GM12878 (cell line): ENCODE results near the gene RPS5. TPM values are rescaled to one million over a fixed set of nuclear protein-coding genes. Genes with fewer than 3 reads are reported as not detected.

Experiments
- ATAC-seq: fragments of 200-7000 bp; cut with Tn5 transposase; 3 replicates; pipeline ENCODE4 v1.9.1; 2020; ENCODE audit warnings: mild to moderate bottlenecking, moderate library complexity
- BruUV-seq: library from RNA; stranded (reverse); fragments of 400-500 nt; replicated peaks from 2 replicates; lab custom pipeline; 2021; lab: Mats Ljungman, UMichigan
- CTCF ChIA-PET: fragments of 300-600 bp; sonication (Branson Sonifier 250); formaldehyde crosslinking; extraction: SDS; loops from one replicate; lab custom pipeline; 2021; ENCODE audit warnings: inconsistent platforms; lab: Yijun Ruan, JAX
- POLR2A ChIA-PET: fragments of 350-600 bp; formaldehyde crosslinking; extraction: SDS; loops from one replicate; lab custom pipeline; 2021; ENCODE audit warnings: inconsistent platforms; lab: Charles Lee
- RAD21 ChIA-PET: fragments of 300-600 bp; sonication (Branson Sonifier 250); formaldehyde crosslinking; loops from one replicate; lab custom pipeline; 2023; ENCODE audit warnings: antibody characterized with exemption; ENCODE audit not compliant: unreplicated experiment; lab: Charles Lee
- SMC1A ChIA-PET: fragments of 300-600 bp; sonication (Branson Sonifier 250); formaldehyde crosslinking; loops from one replicate; lab custom pipeline; 2023; ENCODE audit not compliant: unreplicated experiment, uncharacterized antibody; lab: Charles Lee
- DNase-seq: peaks from one replicate; pipeline ENCODE4 v3.0.0-alpha.2; 2011; ENCODE audit warnings: low read depth, low spot score
- FAIRE-seq: peaks from 3 replicates; lab custom pipeline; 2011; peaks lifted over from hg19 to GRCh38; lab: Jason Lieb, UNC
- H2AFZ ChIP-seq: 2 replicates; pipeline ENCODE4 v1.6.0; 2011; ENCODE audit warnings: low read depth, low read length, control low read depth; ENCODE audit not compliant: control insufficient read depth
- H3K27ac ChIP-seq: 2 replicates; pipeline ENCODE4 v1.5.1; 2011; ENCODE audit warnings: control low read depth; ENCODE audit not compliant: control insufficient read depth, insufficient read depth
- H3K27me3 ChIP-seq, 2 experiments: replicated peaks in 1 of 2; 2 replicates each; pipeline versions ENCODE4 v1.6.0 to v1.6.1; 2011; ENCODE audit warnings: low read length in 1 of 2; ENCODE audit not compliant: control insufficient read depth in 2 of 2, insufficient read depth in 2 of 2
- H3K36me3 ChIP-seq, 2 experiments: 2 replicates each; pipeline ENCODE4 v1.5.1; 2011; ENCODE audit warnings: low read length in 1 of 2; ENCODE audit not compliant: control insufficient read depth in 2 of 2, insufficient read depth in 2 of 2
- H3K4me1 ChIP-seq: 2 replicates; pipeline ENCODE4 v1.6.1; 2011; ENCODE audit warnings: mild to moderate bottlenecking, low read length, moderate library complexity, mixed read lengths; ENCODE audit not compliant: control insufficient read depth, insufficient read depth
- H3K4me2 ChIP-seq: 2 replicates; pipeline ENCODE4 v1.6.0; 2011; ENCODE audit warnings: control low read depth; ENCODE audit not compliant: control insufficient read depth, insufficient read depth
- H3K4me3 ChIP-seq: fragments of 200-600 bp; sonication (generic); 2 replicates; pipeline ENCODE4 v1.5.1; 2016
- H3K79me2 ChIP-seq: 2 replicates; pipeline ENCODE4 v1.6.0; 2011; ENCODE audit warnings: low read length; ENCODE audit not compliant: control insufficient read depth, insufficient read depth
- H3K9ac ChIP-seq: 2 replicates; pipeline ENCODE4 v1.8.0; 2011; ENCODE audit warnings: low read length, control low read depth, mixed read lengths; ENCODE audit not compliant: control insufficient read depth, insufficient read depth
- H3K9me3 ChIP-seq: replicated peaks from 3 replicates; pipeline ENCODE4 v1.5.1; 2011; ENCODE audit warnings: mild to moderate bottlenecking, low read length; ENCODE audit not compliant: control insufficient read depth, insufficient read depth
- H4K20me1 ChIP-seq: 2 replicates; pipeline ENCODE4 v1.6.0; 2011; ENCODE audit not compliant: control insufficient read depth, insufficient read depth
- BCL3 ChIP-seq: IDR thresholded peaks from 2 replicates; pipeline ENCODE4 v1.6.1; 2011; ENCODE audit warnings: borderline replicate concordance, low read depth, mild to moderate bottlenecking, moderate library complexity, low read length; ENCODE audit not compliant: insufficient read depth, poor library complexity, severe bottlenecking
- FOXM1 ChIP-seq: IDR thresholded peaks from 2 replicates; pipeline ENCODE4 v1.6.1; 2012; ENCODE audit warnings: low read depth, mild to moderate bottlenecking, inconsistent platforms, low read length, moderate library complexity
- KAT2A ChIP-seq: conservative IDR thresholded peaks from 2 replicates; pipeline ENCODE4 v1.6.1; 2011; ENCODE audit warnings: low read depth, low read length; ENCODE audit not compliant: control insufficient read depth
- MEF2A ChIP-seq: IDR thresholded peaks from 2 replicates; pipeline ENCODE4 v1.6.1; 2011; ENCODE audit warnings: low read depth, mild to moderate bottlenecking, low read length, moderate library complexity; ENCODE audit not compliant: insufficient read depth
- MYC ChIP-seq: IDR thresholded peaks from 2 replicates; pipeline ENCODE4 v1.6.1; 2011; ENCODE audit warnings: mild to moderate bottlenecking, low read length, moderate library complexity, inconsistent platforms; ENCODE audit not compliant: insufficient read depth, insufficient replicate concordance, insufficient read length, severe bottlenecking
- NFYA ChIP-seq: IDR thresholded peaks from 2 replicates; pipeline ENCODE4 v1.6.1; 2011; ENCODE audit warnings: low read depth, mild to moderate bottlenecking, low read length, improper control_type of control experiment, borderline replicate concordance
- NFYB ChIP-seq: IDR thresholded peaks from 2 replicates; pipeline ENCODE4 v1.6.1; 2011; ENCODE audit warnings: low read depth, mild to moderate bottlenecking, low read length, improper control_type of control experiment, moderate library complexity; ENCODE audit not compliant: insufficient read depth
- NR2C2 ChIP-seq: IDR thresholded peaks from 2 replicates; pipeline ENCODE4 v1.6.1; 2011; ENCODE audit warnings: borderline replicate concordance, low read depth; ENCODE audit not compliant: control insufficient read depth, insufficient read length
- NRF1 ChIP-seq: conservative IDR thresholded peaks from 2 replicates; pipeline ENCODE4 v1.6.1; 2011; ENCODE audit warnings: mild to moderate bottlenecking, low read depth, low read length, improper control_type of control experiment
- RB1 ChIP-seq: fragments of 450-650 bp; formaldehyde crosslinking; IDR thresholded peaks from 2 replicates; pipeline ENCODE4 v1.6.1; 2017; ENCODE audit warnings: mild to moderate bottlenecking, borderline replicate concordance
- RCOR1 ChIP-seq: conservative IDR thresholded peaks from 2 replicates; pipeline ENCODE4 v1.6.1; 2012; ENCODE audit warnings: low read depth, low read length, improper control_type of control experiment
- SREBF1 ChIP-seq: IDR thresholded peaks from 2 replicates; pipeline ENCODE4 v1.6.1; 2012; ENCODE audit warnings: mild to moderate bottlenecking, low read length
- ZNF592 ChIP-seq: fragments of 450-650 bp; IDR thresholded peaks from 2 replicates; pipeline ENCODE4 v1.6.1; 2017; ENCODE audit warnings: mild to moderate bottlenecking, moderate library complexity
- WGBS: methylation state at CpG from one replicate; pipeline ENCODE4 v1.1.6; 2016; ENCODE audit warnings: low lambda C conversion rate; ENCODE audit not compliant: insufficient replicate concordance, insufficient coverage; ENCODE audit errors: missing lambda C conversion rate; 5-methylcytosine and 5-hydroxymethylcytosine counted together
- in situ Hi-C: fragments of 300-500 bp; cut with MboI; formaldehyde crosslinking; loops from 9 replicates; pipeline ENCODE4 v1.14.3; 2018; ENCODE audit warnings: mixed read lengths
- intact Hi-C: fragments of 100-400 bp; cut with micrococcal nuclease; formaldehyde crosslinking; loops from one replicate; pipeline ENCODE4 v1.14.2; 2022; ENCODE audit not compliant: unreplicated experiment
- polyA plus RNA-seq, 11 experiments: library from polyadenylated mRNA; depleted of rRNA in 4 of 11; unstranded in 6 of 11; stranded (reverse) in 5 of 11; fragments of >200 nt; fragmentation: Nextera tagmentation in 4 of 11; fragmentation: Illumina TruSeq in 1 of 11; extraction: Ambion mirVana in 4 of 11; extraction: Trizol in 1 of 11; gene quantifications; 1 replicate in 1 of 11; 2 replicates in 10 of 11; pipeline versions ENCODE4 v1.2.1 to v1.2.3, GENCODE V29; 2011 to 2016; ENCODE audit warnings: inconsistent platforms in 2 of 11, missing spikeins in 2 of 11, low read depth in 1 of 11
- total RNA-seq, 4 experiments: library from RNA; depleted of rRNA in 3 of 4; stranded (reverse); fragments of >200 nt in 3 of 4; fragmentation: Illumina TruSeq in 1 of 4; extraction: Trizol in 1 of 4; gene quantifications; 2 replicates each; pipeline versions ENCODE4 v1.2.1 to v1.2.3, GENCODE V29; 2013 to 2021

The RPS5 gene
- total and polyA plus RNA-seq, 10 of the 15 experiments (the other 5 are each of a cell fraction or from before 2014, with no cell fraction given) = 1,284 to 3,652 (median 1,922) TPM

DNA sequence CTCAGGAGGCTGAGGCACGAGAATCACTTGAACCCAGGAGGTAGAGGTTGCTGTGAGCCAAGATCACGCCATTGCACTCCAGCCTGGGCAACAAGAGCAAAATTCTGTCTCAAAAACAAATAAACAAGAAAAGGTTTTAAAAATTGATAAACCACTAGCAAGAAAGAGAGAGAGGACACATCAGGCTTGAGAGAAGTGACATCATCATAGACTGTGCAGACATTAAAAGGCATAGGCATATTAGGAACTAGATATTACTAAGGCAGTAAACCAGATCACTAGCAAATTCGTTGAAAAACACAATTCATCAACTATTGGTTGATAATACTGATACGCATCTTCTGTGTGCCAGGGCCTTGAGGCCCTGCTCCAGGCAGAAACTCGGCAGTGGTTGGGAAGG lies 41.5 kb upstream of the RPS5 start:
- no peak for ATAC-seq
- Histone ChIP-seq H3K9ac (no peak overlapping the region), H3K9me3 (no peaks in the 10 kb centered on the region), H3K27ac (no peak overlapping the region), H3K4me3 (no peak overlapping the region), H3K79me2 (no peaks in the 10 kb centered on the region; the same call in 1 of the 2 replicates), H2AFZ (no peak overlapping the region), H3K4me1 (0 out of 2 replicates have a peak, but pooled peaks cover 3% of the 10 kb centered on the region), H4K20me1 (no peaks in the 10 kb centered on the region; the same call in 1 of the 2 replicates), H3K27me3 (no peaks in the 10 kb centered on the region), H3K36me3 (no peaks in the 10 kb centered on the region; a peak in 1 of 4 replicates), H3K4me2 (no peak overlapping the region)
- ChIA-PET POLR2A (interaction anchor here (0.5 to 3.6 kb wide), 3 partner anchors 18 to 429 kb away, joined by 3 to 37 read pairs (median 9); partner anchors contain the start of genes ZNF417 and ZNF497), CTCF (no interaction called here), RAD21 (no interaction called here), SMC1A (no interaction called here)
- BruUV-seq = no TSS peak
- intact Hi-C loops = no loop called here
- no peak for TF ChIP-seq NRF1
- TF ChIP-seq KAT2A = no peak
- no peak for TF ChIP-seq MYC
- no peak for TF ChIP-seq SREBF1
- no peak for TF ChIP-seq NFYA
- no peak for TF ChIP-seq RCOR1
- TF ChIP-seq ZNF592 = no peak
- no peak for TF ChIP-seq FOXM1
- no peak for TF ChIP-seq RB1
- TF ChIP-seq BCL3 = no peak
- no peak for TF ChIP-seq MEF2A
- no peak for TF ChIP-seq NFYB
- TF ChIP-seq NR2C2 = no peak
- in situ Hi-C loops = no loop called here
- WGBS = 34% methylated on average over 5 of the region's 5 CpGs
- no peak for DNase-seq
- FAIRE-seq = no peak
